Epithelial cell of prostate (primary cell): ENCODE data around the gene GNG2.

Source experiments
- DNase-seq: peaks from one replicate; pipeline ENCODE4 v3.0.0-alpha.2; 2011; ENCODE audit warnings: low read depth, low spot score
- H3K27ac ChIP-seq: fragments of 450-650 bp; 2 replicates; pipeline ENCODE4 v1.5.1; 2017; ENCODE audit warnings: mild to moderate bottlenecking

The GNG2 gene

GRCh38 chr14:51883232-51883631, 22.8 kb downstream of the GNG2 start:
- no peak for DNase-seq
- H3K27ac ChIP-seq = no peak overlapping the region

- DNase-seq = no peak
- no peak overlapping the region for H3K27ac ChIP-seq
Observed at GRCh38 chr14:51884086-51884927, 23.9 kb downstream of the GNG2 start.

- no peak for DNase-seq
- no peak overlapping the region for H3K27ac ChIP-seq
Observed at GRCh38 chr14:51889851-51890250, 29.4 kb downstream of the GNG2 start.

GRCh38 chr14:51894250-51894649, 33.8 kb downstream of the GNG2 start:
- no peak overlapping the region for H3K27ac ChIP-seq

GRCh38 chr14:51895375-51895774, 35.0 kb downstream of the GNG2 start:
- DNase-seq = no peak
- no peak overlapping the region for H3K27ac ChIP-seq

More at GRCh38 chr14:51894250-51894649, 33.8 kb downstream of the GNG2 start:
- no peak for DNase-seq

- no peak for DNase-seq
- H3K27ac ChIP-seq = no peak overlapping the region
Observed at GRCh38 chr14:51897791-51898355, 37.5 kb downstream of the GNG2 start.

- DNase-seq = no peak
Observed at GRCh38 chr14:51901475-51902024, 41.1 kb downstream of the GNG2 start.

GRCh38 chr14:51905656-51906121, 45.3 kb downstream of the GNG2 start:
- DNase-seq = peak; percentile 26
- peak overlapping the region; percentile 48 for H3K27ac ChIP-seq

More at GRCh38 chr14:51901475-51902024, 41.1 kb downstream of the GNG2 start:
- no peak overlapping the region for H3K27ac ChIP-seq

- no peak overlapping the region for H3K27ac ChIP-seq
- DNase-seq = no peak
Observed at GRCh38 chr14:51908086-51908485, 47.7 kb downstream of the GNG2 start.

GRCh38 chr14:51912112-51912786, 51.8 kb downstream of the GNG2 start:
- no peak overlapping the region for H3K27ac ChIP-seq

GRCh38 chr14:51914310-51914709, 53.9 kb downstream of the GNG2 start:
- no peak for DNase-seq
- no peak overlapping the region for H3K27ac ChIP-seq

More at GRCh38 chr14:51912112-51912786, 51.8 kb downstream of the GNG2 start:
- DNase-seq = no peak

GRCh38 chr14:51917193-51917592, 56.8 kb downstream of the GNG2 start:
- H3K27ac ChIP-seq = no peak overlapping the region
- DNase-seq = no peak

GRCh38 chr14:51921026-51921425, 60.6 kb downstream of the GNG2 start:
- no peak for DNase-seq
- no peak overlapping the region for H3K27ac ChIP-seq

GRCh38 chr14:51922624-51923023, 62.2 kb downstream of the GNG2 start:
- DNase-seq = no peak
- H3K27ac ChIP-seq = no peak overlapping the region

GRCh38 chr14:51924600-51924999, 64.2 kb downstream of the GNG2 start:
- DNase-seq = no peak
- H3K27ac ChIP-seq = no peak overlapping the region

GRCh38 chr14:51925980-51926379, 65.6 kb downstream of the GNG2 start:
- no peak for DNase-seq
- no peak overlapping the region for H3K27ac ChIP-seq

- no peak for DNase-seq
- no peak overlapping the region for H3K27ac ChIP-seq
Observed at GRCh38 chr14:51926449-51926848, 66.0 kb downstream of the GNG2 start.

GRCh38 chr14:51928568-51928967, 68.2 kb downstream of the GNG2 start:
- DNase-seq = no peak
- H3K27ac ChIP-seq = no peak overlapping the region

GRCh38 chr14:51929166-51929565, 68.8 kb downstream of the GNG2 start:
- no peak overlapping the region for H3K27ac ChIP-seq

GRCh38 chr14:51929910-51930682, 69.7 kb downstream of the GNG2 start:
- no peak overlapping the region for H3K27ac ChIP-seq
- no peak for DNase-seq

More at GRCh38 chr14:51929166-51929565, 68.8 kb downstream of the GNG2 start:
- no peak for DNase-seq
